Hepatocyte (in vitro differentiated cells): ENCODE data around the gene EPHA4. TPM values are rescaled to one million over a fixed set of nuclear protein-coding genes. Genes with fewer than 3 reads are reported as not detected.

ENCODE experiments used
- DNase-seq: peaks from one replicate; pipeline ENCODE4 v3.0.0-alpha.2; 2016; ENCODE audit warnings: low spot score
- H2AFZ ChIP-seq: fragments of 200-600 bp; sonication (generic); 2 replicates; pipeline ENCODE4 v1.6.0; 2016; ENCODE audit warnings: antibody characterized with exemption, mild to moderate bottlenecking
- H3K27ac ChIP-seq: fragments of 200-600 bp; sonication (generic); 2 replicates; pipeline ENCODE4 v1.5.1; 2016; ENCODE audit warnings: mild to moderate bottlenecking
- H3K27me3 ChIP-seq: fragments of 200-600 bp; sonication (generic); 2 replicates; pipeline ENCODE4 v1.6.1; 2016
- H3K36me3 ChIP-seq: fragments of 200-600 bp; sonication (generic); replicated peaks from 2 replicates; pipeline ENCODE4 v1.5.1; 2016; ENCODE audit warnings: low read depth; ENCODE audit not compliant: insufficient read depth
- H3K4me1 ChIP-seq: fragments of 200-600 bp; sonication (generic); 2 replicates; pipeline ENCODE4 v1.5.1; 2016; ENCODE audit warnings: mild to moderate bottlenecking, moderate library complexity; ENCODE audit not compliant: insufficient read depth
- H3K4me2 ChIP-seq: fragments of 200-600 bp; sonication (generic); 2 replicates; pipeline ENCODE4 v1.6.0; 2016
- H3K4me3 ChIP-seq: fragments of 200-600 bp; sonication (generic); 2 replicates; pipeline ENCODE4 v1.5.1; 2016; ENCODE audit warnings: mild to moderate bottlenecking
- H3K79me2 ChIP-seq: fragments of 200-600 bp; sonication (generic); 2 replicates; pipeline ENCODE4 v1.6.0; 2017; ENCODE audit warnings: mild to moderate bottlenecking
- H3K9me2 ChIP-seq: fragments of 200-600 bp; sonication (generic); replicated peaks from 2 replicates; pipeline ENCODE4 v1.6.0; 2017; ENCODE audit warnings: mild to moderate bottlenecking; ENCODE audit not compliant: insufficient read depth
- H3K9me3 ChIP-seq: fragments of 200-600 bp; sonication (generic); 2 replicates; pipeline ENCODE4 v1.5.1; 2016; ENCODE audit warnings: low read depth, mild to moderate bottlenecking
- H4K20me1 ChIP-seq: fragments of 200-600 bp; sonication (generic); 2 replicates; pipeline ENCODE4 v1.6.0; 2016; ENCODE audit warnings: mild to moderate bottlenecking; ENCODE audit not compliant: insufficient read depth, poor library complexity, severe bottlenecking
- CTCF ChIP-seq: fragments of 200-600 bp; sonication (generic); IDR thresholded peaks from 2 replicates; pipeline ENCODE4 v1.5.1; 2016; ENCODE audit warnings: antibody characterized with exemption, mild to moderate bottlenecking; ENCODE audit not compliant: poor library complexity
- EZH2 ChIP-seq: fragments of 200-600 bp; sonication (generic); IDR thresholded peaks from 2 replicates; pipeline ENCODE4 v1.6.1; 2016; ENCODE audit warnings: antibody characterized with exemption, mild to moderate bottlenecking, borderline replicate concordance
- EZH2phosphoT487 ChIP-seq: fragments of 200-600 bp; sonication (generic); IDR thresholded peaks from one replicate; pipeline ENCODE4 v1.6.1; 2018; ENCODE audit warnings: antibody characterized with exemption, mild to moderate bottlenecking, low read depth, moderate library complexity; ENCODE audit not compliant: unreplicated experiment, severe bottlenecking
- WGBS: methylation state at CpG from one replicate; pipeline ENCODE4 v1.1.6; 2016; ENCODE audit warnings: low lambda C conversion rate; ENCODE audit errors: missing lambda C conversion rate; 5-methylcytosine and 5-hydroxymethylcytosine counted together
- polyA plus RNA-seq: library from polyadenylated mRNA; unstranded; fragments of >200 nt; fragmentation: Nextera tagmentation; extraction: Ambion mirVana; gene quantifications from 2 replicates; pipeline ENCODE4 v1.2.1, GENCODE V29; 2016
- total RNA-seq: library from RNA; depleted of rRNA; stranded (reverse); fragments of >200 nt; gene quantifications from 2 replicates; pipeline ENCODE4 v1.2.3, GENCODE V29; 2014

Gene EPHA4
- total and polyA plus RNA-seq, 2 experiments from 2014 or later, result 7.8 to 36.8 TPM

GRCh38 chr2:221535824-221536223, 36.3 kb downstream of the EPHA4 start:
- peaks cover 14% of the 10 kb centered on the region for H3K79me2 ChIP-seq
- H3K4me2 ChIP-seq, result no peak overlapping the region
- no peaks in the 10 kb centered on the region for H3K9me3 ChIP-seq
- DNase-seq, result no peak
- H3K36me3 ChIP-seq, result no peaks in the 10 kb centered on the region
- no peaks in the 10 kb centered on the region for H4K20me1 ChIP-seq
- no peaks in the 10 kb centered on the region for H3K27me3 ChIP-seq
- WGBS, result 45% methylated on average over 2 of the region's 2 CpGs
- no peak overlapping the region for H3K27ac ChIP-seq
- no peak overlapping the region for H2AFZ ChIP-seq
- H3K4me1 ChIP-seq, result peaks cover 5% of the 10 kb centered on the region
- no peaks in the 10 kb centered on the region for H3K9me2 ChIP-seq
- TF ChIP-seq EZH2 (no peak), EZH2phosphoT487 (peak; percentile 43), CTCF (no peak)
- no peak overlapping the region for H3K4me3 ChIP-seq

- no peak overlapping the region for H3K27ac ChIP-seq
- 67% methylated on average over 6 of the region's 6 CpGs for WGBS
- no peak for DNase-seq
- no peaks in the 10 kb centered on the region for H3K9me2 ChIP-seq
- H2AFZ ChIP-seq, result no peak overlapping the region
- no peaks in the 10 kb centered on the region for H3K27me3 ChIP-seq
- H3K9me3 ChIP-seq, result no peaks in the 10 kb centered on the region
- no peak for TF ChIP-seq CTCF
- no peak for TF ChIP-seq EZH2
- no peak for TF ChIP-seq EZH2phosphoT487
- no peak overlapping the region for H3K4me2 ChIP-seq
- H3K79me2 ChIP-seq, result peaks cover 22% of the 10 kb centered on the region
- H3K4me3 ChIP-seq, result no peak overlapping the region
- H4K20me1 ChIP-seq, result no peaks in the 10 kb centered on the region
- peaks cover 27% of the 10 kb centered on the region for H3K4me1 ChIP-seq
- no peaks in the 10 kb centered on the region for H3K36me3 ChIP-seq
Observed at GRCh38 chr2:221533299-221533698, 38.8 kb downstream of the EPHA4 start.

GRCh38 chr2:221532641-221533040, 39.5 kb downstream of the EPHA4 start:
- Histone ChIP-seq H3K4me3 (no peak overlapping the region), H3K36me3 (no peaks in the 10 kb centered on the region), H3K4me1 (peaks cover 28% of the 10 kb centered on the region), H3K9me3 (no peaks in the 10 kb centered on the region), H3K9me2 (no peaks in the 10 kb centered on the region), H3K4me2 (no peak overlapping the region), H2AFZ (no peak overlapping the region), H3K79me2 (peaks cover 22% of the 10 kb centered on the region), H3K27me3 (no peaks in the 10 kb centered on the region), H4K20me1 (no peaks in the 10 kb centered on the region), H3K27ac (no peak overlapping the region)
- 78% methylated on average over 3 of the region's 3 CpGs for WGBS
- DNase-seq, result no peak
- no peak for TF ChIP-seq EZH2phosphoT487
- no peak for TF ChIP-seq EZH2
- TF ChIP-seq CTCF, result no peak

GRCh38 chr2:221530653-221531037, 41.5 kb downstream of the EPHA4 start:
- Histone ChIP-seq H3K27ac (no peak overlapping the region), H2AFZ (no peak overlapping the region), H3K9me2 (no peaks in the 10 kb centered on the region)

More at GRCh38 chr2:221530653-221531037, 41.5 kb downstream of the EPHA4 start:
- Histone ChIP-seq H3K79me2 (peaks cover 27% of the 10 kb centered on the region), H4K20me1 (no peaks in the 10 kb centered on the region), H3K9me3 (no peaks in the 10 kb centered on the region), H3K4me1 (peaks cover 36% of the 10 kb centered on the region), H3K36me3 (no peaks in the 10 kb centered on the region), H3K4me3 (no peak overlapping the region), H3K4me2 (peak overlapping the region; percentile 47), H3K27me3 (no peaks in the 10 kb centered on the region)
- TF ChIP-seq CTCF, result no peak
- no peak for TF ChIP-seq EZH2phosphoT487
- no peak for TF ChIP-seq EZH2
- DNase-seq, result no peak
- WGBS, result 78% methylated on average over 2 of the region's 2 CpGs
